ENCODE data around the gene C1QC. TPM values are rescaled to one million over a fixed set of nuclear protein-coding genes. Genes with fewer than 3 reads are reported as not detected.

The C1QC gene
- polyA plus RNA-seq, 4 donors = 17.7 to 181 (median 85.2) TPM

DNA sequence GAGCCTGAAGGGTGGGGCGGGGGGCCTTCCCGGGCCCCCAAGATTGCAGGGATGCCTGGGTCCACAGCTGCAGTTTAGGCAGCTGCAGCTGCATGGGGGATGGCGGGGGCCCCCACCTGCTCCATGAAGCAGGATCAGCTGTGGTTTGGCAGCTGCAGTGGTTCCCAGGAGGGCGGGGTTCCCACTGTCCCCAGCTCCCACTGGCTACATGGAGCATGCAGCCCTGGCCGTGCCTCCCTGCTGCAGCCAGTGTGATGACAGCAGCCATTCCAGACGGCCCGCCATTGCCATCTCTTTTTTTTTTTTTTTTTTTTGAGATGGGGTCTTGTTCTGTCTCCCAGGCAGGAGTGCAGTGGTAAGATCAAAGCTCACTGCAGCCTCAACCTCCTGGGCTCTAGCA, 8.0 kb upstream of the C1QC start:
- no peaks in the 10 kb centered on the region for H3K4me1 ChIP-seq (ENCODE audit: control insufficient read depth in 3 of 3, insufficient read depth in 2 of 3, low read depth in 1 of 3, low read length in 2 of 3)
- FAIRE-seq = no peak
- peaks cover 0 to 4% (median 0%) of the 10 kb centered on the region in 3 donors for H3K27me3 ChIP-seq (ENCODE audit: control insufficient read depth in 3 of 3, insufficient read depth in 3 of 3, low read length in 3 of 3)

DNA sequence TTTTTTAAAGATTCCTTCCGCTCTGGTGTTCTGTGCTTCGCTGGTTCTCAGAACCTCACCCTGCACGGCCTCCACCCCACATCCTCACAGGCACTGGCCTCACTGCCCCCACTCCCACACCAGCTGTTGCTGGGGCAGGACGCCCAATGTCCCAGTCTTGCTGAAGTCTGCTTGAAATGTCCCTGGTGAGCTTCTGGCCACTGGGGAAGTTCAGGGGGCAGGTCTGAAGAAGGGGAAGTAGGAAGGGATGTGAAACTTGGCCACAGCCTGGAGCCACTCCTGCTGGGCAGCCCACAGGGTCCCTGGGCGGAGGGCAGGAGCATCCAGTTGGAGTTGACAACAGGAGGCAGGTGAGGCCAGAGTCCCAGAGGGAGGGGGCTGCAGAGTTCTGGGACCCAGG, 7.1 kb upstream of the C1QC start, which contains the start of gene C1QA:
Gene C1QA (plus strand): TSS at position 276 of the 400 bp plus-strand sequence. CDS start 989 bp downstream, outside the sequence.
- FAIRE-seq (no peak), DNase-seq (no peak)
- H3K9me3 ChIP-seq (ENCODE audit: control insufficient read depth in 2 of 2, insufficient read depth in 1 of 2, low read depth in 1 of 2, low read length in 1 of 2) = peaks cover 0 to 6% of the 10 kb centered on the region in 2 donors
- peaks cover 0 to 6% (median 0%) of the 10 kb centered on the region in 3 donors for H3K27me3 ChIP-seq (ENCODE audit: control insufficient read depth in 3 of 3, insufficient read depth in 3 of 3, low read length in 3 of 3)
- H3K27ac ChIP-seq (ENCODE audit: low read depth in 1 of 3, low read length in 2 of 3) = peak within 1 kb of the TSS in 1 of 3 donors; percentile 48
- no peaks in the 10 kb centered on the region for H3K36me3 ChIP-seq (ENCODE audit: control insufficient read depth in 3 of 3, insufficient read depth in 2 of 3, low read depth in 1 of 3, low read length in 3 of 3)
- no peaks in the 10 kb centered on the region for H3K4me1 ChIP-seq (ENCODE audit: control insufficient read depth in 3 of 3, insufficient read depth in 2 of 3, low read depth in 1 of 3, low read length in 2 of 3)
- 36 to 62% (median 57%) methylated on average over 5 of the region's 5 CpGs for WGBS, 3 donors
- peak within 1 kb of the TSS in 1 of 3 donors; percentile 15 for H3K4me3 ChIP-seq (ENCODE audit: low read depth in 1 of 3, low read length in 3 of 3)

More for the DNA sequence above, 8.0 kb upstream of the C1QC start:
- H3K9me3 ChIP-seq (ENCODE audit: control insufficient read depth in 2 of 2, insufficient read depth in 1 of 2, low read depth in 1 of 2, low read length in 1 of 2) = peaks cover 0 to 6% of the 10 kb centered on the region in 2 donors
- no peak for DNase-seq
- H3K27ac ChIP-seq (ENCODE audit: low read depth in 1 of 3, low read length in 2 of 3) = no peak overlapping the region
- no peaks in the 10 kb centered on the region for H3K36me3 ChIP-seq (ENCODE audit: control insufficient read depth in 3 of 3, insufficient read depth in 2 of 3, low read depth in 1 of 3, low read length in 3 of 3)
- H3K4me3 ChIP-seq (ENCODE audit: low read depth in 1 of 3, low read length in 3 of 3) = no peak overlapping the region
- 56 to 63% (median 61%) methylated on average over 7 of the region's 7 CpGs for WGBS, 3 donors

- H3K9me3 ChIP-seq (ENCODE audit: control insufficient read depth in 2 of 2, insufficient read depth in 1 of 2, low read depth in 1 of 2, low read length in 1 of 2) = peaks cover 0 to 6% of the 10 kb centered on the region in 2 donors
- H3K4me3 ChIP-seq (ENCODE audit: low read depth in 1 of 3, low read length in 3 of 3) = peak overlapping the region in 1 of 3 donors; percentile 15
- H3K36me3 ChIP-seq (ENCODE audit: control insufficient read depth in 3 of 3, insufficient read depth in 2 of 3, low read depth in 1 of 3, low read length in 3 of 3) = no peaks in the 10 kb centered on the region
- H3K27ac ChIP-seq (ENCODE audit: low read depth in 1 of 3, low read length in 2 of 3) = peak overlapping the region in 1 of 3 donors; percentile 48
- WGBS, 3 donors = 16 to 60% (median 33%) methylated on average over 6 of the region's 6 CpGs
- FAIRE-seq = no peak
- peak in 1 of 2 donors; percentile 20 for DNase-seq
- peaks cover 0 to 4% (median 0%) of the 10 kb centered on the region in 3 donors for H3K27me3 ChIP-seq (ENCODE audit: control insufficient read depth in 3 of 3, insufficient read depth in 3 of 3, low read length in 3 of 3)
- no peaks in the 10 kb centered on the region for H3K4me1 ChIP-seq (ENCODE audit: control insufficient read depth in 3 of 3, insufficient read depth in 2 of 3, low read depth in 1 of 3, low read length in 2 of 3)
Observed at GRCh38 chr1:22636927-22637326, 6.5 kb upstream of the C1QC start.

DNA sequence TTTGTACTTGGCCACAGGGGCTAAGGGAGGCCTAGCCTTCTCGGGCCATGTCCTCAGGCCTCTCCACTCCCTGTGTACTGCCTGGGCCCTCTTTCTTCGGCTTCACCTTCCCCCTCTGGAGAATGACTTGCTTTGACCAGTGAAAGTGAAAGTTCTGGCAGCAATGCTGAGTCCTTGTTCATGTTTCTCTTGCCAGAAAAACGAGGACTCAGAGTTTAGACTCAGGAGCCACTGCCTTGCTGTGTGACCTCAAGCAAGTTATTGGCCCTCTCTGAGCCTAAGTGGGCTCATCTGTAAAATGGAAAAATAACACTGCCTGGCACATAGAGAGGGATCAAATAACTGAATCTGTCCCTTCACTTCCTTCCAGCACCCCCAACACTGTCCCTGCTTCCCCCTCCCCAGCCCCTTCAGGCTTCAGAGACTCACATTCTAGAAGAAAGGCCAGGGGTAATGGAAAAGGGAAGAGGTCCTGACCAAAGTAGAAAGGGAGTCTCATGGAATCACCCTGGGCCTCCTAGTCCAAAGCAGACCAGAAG, 5.5 kb upstream of the C1QC start:
- Histone ChIP-seq H3K4me1 (ENCODE audit: control insufficient read depth in 3 of 3, insufficient read depth in 2 of 3, low read depth in 1 of 3, low read length in 2 of 3) (no peaks in the 10 kb centered on the region), H3K9me3 (ENCODE audit: control insufficient read depth in 2 of 2, insufficient read depth in 1 of 2, low read depth in 1 of 2, low read length in 1 of 2) (peaks cover 0 to 6% of the 10 kb centered on the region in 2 donors), H3K4me3 (ENCODE audit: low read depth in 1 of 3, low read length in 3 of 3) (no peak overlapping the region), H3K27ac (ENCODE audit: low read depth in 1 of 3, low read length in 2 of 3) (no peak overlapping the region), H3K36me3 (ENCODE audit: control insufficient read depth in 3 of 3, insufficient read depth in 2 of 3, low read depth in 1 of 3, low read length in 3 of 3) (no peaks in the 10 kb centered on the region), H3K27me3 (ENCODE audit: control insufficient read depth in 3 of 3, insufficient read depth in 3 of 3, low read length in 3 of 3) (peaks cover 0 to 4% (median 0%) of the 10 kb centered on the region in 3 donors)
- DNase-seq (no peak), FAIRE-seq (no peak)
- 37 to 56% (median 41%) methylated on average over 3 of the region's 3 CpGs for WGBS, 3 donors

GRCh38 chr1:22638476-22639234, 4.8 kb upstream of the C1QC start:
- Histone ChIP-seq H3K36me3 (ENCODE audit: control insufficient read depth in 3 of 3, insufficient read depth in 2 of 3, low read depth in 1 of 3, low read length in 3 of 3) (no peaks in the 10 kb centered on the region), H3K4me1 (ENCODE audit: control insufficient read depth in 3 of 3, insufficient read depth in 2 of 3, low read depth in 1 of 3, low read length in 2 of 3) (no peaks in the 10 kb centered on the region), H3K27ac (ENCODE audit: low read depth in 1 of 3, low read length in 2 of 3) (no peak overlapping the region), H3K4me3 (ENCODE audit: low read depth in 1 of 3, low read length in 3 of 3) (no peak overlapping the region), H3K9me3 (ENCODE audit: control insufficient read depth in 2 of 2, insufficient read depth in 1 of 2, low read depth in 1 of 2, low read length in 1 of 2) (peaks cover 0 to 6% of the 10 kb centered on the region in 2 donors), H3K27me3 (ENCODE audit: control insufficient read depth in 3 of 3, insufficient read depth in 3 of 3, low read length in 3 of 3) (peaks cover 0 to 4% (median 0%) of the 10 kb centered on the region in 3 donors)
- FAIRE-seq (no peak), DNase-seq (no peak)
- 82 to 84% (median 83%) methylated on average over 21 to 23 of the region's 23 CpGs for whole genome bisulfite sequencing, 3 donors

DNA sequence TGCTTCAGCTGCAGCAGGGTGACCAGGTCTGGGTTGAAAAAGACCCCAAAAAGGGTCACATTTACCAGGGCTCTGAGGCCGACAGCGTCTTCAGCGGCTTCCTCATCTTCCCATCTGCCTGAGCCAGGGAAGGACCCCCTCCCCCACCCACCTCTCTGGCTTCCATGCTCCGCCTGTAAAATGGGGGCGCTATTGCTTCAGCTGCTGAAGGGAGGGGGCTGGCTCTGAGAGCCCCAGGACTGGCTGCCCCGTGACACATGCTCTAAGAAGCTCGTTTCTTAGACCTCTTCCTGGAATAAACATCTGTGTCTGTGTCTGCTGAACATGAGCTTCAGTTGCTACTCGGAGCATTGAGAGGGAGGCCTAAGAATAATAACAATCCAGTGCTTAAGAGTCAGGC, 4.1 kb upstream of the C1QC start:
- DNase-seq = no peak
- Histone ChIP-seq H3K4me1 (ENCODE audit: control insufficient read depth in 3 of 3, insufficient read depth in 2 of 3, low read depth in 1 of 3, low read length in 2 of 3) (no peaks in the 10 kb centered on the region), H3K36me3 (ENCODE audit: control insufficient read depth in 3 of 3, insufficient read depth in 2 of 3, low read depth in 1 of 3, low read length in 3 of 3) (no peaks in the 10 kb centered on the region), H3K9me3 (ENCODE audit: control insufficient read depth in 2 of 2, insufficient read depth in 1 of 2, low read depth in 1 of 2, low read length in 1 of 2) (peaks cover 0 to 6% of the 10 kb centered on the region in 2 donors), H3K27ac (ENCODE audit: low read depth in 1 of 3, low read length in 2 of 3) (no peak overlapping the region), H3K27me3 (ENCODE audit: control insufficient read depth in 3 of 3, insufficient read depth in 3 of 3, low read length in 3 of 3) (peaks cover 0 to 4% (median 0%) of the 10 kb centered on the region in 3 donors), H3K4me3 (ENCODE audit: low read depth in 1 of 3, low read length in 3 of 3) (no peak overlapping the region)
- no peak for FAIRE-seq
- 28 to 38% (median 33%) methylated on average over 8 of the region's 8 CpGs for WGBS, 3 donors

DNA sequence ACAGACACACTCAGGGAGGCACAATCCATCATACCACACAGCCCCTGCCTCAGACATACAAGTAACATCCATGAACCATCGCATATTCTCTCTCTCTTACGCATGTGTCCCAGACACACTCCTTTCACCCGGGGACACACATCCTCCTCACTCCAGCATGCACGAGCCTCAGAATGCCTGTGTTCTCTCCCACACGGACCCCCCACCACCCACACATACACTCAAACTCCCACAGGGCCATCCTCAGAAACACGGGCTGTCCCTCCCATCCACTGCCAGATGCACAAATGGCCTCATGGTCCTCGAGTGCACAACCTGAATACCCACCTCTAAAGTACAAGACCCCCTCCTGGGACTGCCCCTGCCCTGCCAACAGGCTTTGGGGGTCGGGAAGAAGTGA, 2.2 kb upstream of the C1QC start:
- FAIRE-seq (no peak), DNase-seq (no peak)
- no peaks in the 10 kb centered on the region for H3K36me3 ChIP-seq (ENCODE audit: control insufficient read depth in 3 of 3, insufficient read depth in 2 of 3, low read depth in 1 of 3, low read length in 3 of 3)
- H3K9me3 ChIP-seq (ENCODE audit: control insufficient read depth in 2 of 2, insufficient read depth in 1 of 2, low read depth in 1 of 2, low read length in 1 of 2) = no peaks in the 10 kb centered on the region
- WGBS, 3 donors = 60 to 67% (median 62%) methylated on average over 8 of the region's 8 CpGs
- H3K27ac ChIP-seq (ENCODE audit: low read depth in 1 of 3, low read length in 2 of 3) = no peak overlapping the region
- H3K4me3 ChIP-seq (ENCODE audit: low read depth in 1 of 3, low read length in 3 of 3) = no peak overlapping the region
- H3K4me1 ChIP-seq (ENCODE audit: control insufficient read depth in 3 of 3, insufficient read depth in 2 of 3, low read depth in 1 of 3, low read length in 2 of 3) = no peaks in the 10 kb centered on the region
- peaks cover 0 to 4% (median 0%) of the 10 kb centered on the region in 3 donors for H3K27me3 ChIP-seq (ENCODE audit: control insufficient read depth in 3 of 3, insufficient read depth in 3 of 3, low read length in 3 of 3)

- H3K27me3 ChIP-seq (ENCODE audit: control insufficient read depth in 3 of 3, insufficient read depth in 3 of 3, low read length in 3 of 3) = peaks cover 0 to 4% (median 0%) of the 10 kb centered on the region in 3 donors
- no peak for FAIRE-seq
Observed at GRCh38 chr1:22641906-22642636, 1.4 kb upstream of the C1QC start.

More at GRCh38 chr1:22641906-22642636, 1.4 kb upstream of the C1QC start:
- Histone ChIP-seq H3K4me3 (ENCODE audit: low read depth in 1 of 3, low read length in 3 of 3) (no peak overlapping the region), H3K36me3 (ENCODE audit: control insufficient read depth in 3 of 3, insufficient read depth in 2 of 3, low read depth in 1 of 3, low read length in 3 of 3) (no peaks in the 10 kb centered on the region), H3K27ac (ENCODE audit: low read depth in 1 of 3, low read length in 2 of 3) (no peak overlapping the region), H3K9me3 (ENCODE audit: control insufficient read depth in 2 of 2, insufficient read depth in 1 of 2, low read depth in 1 of 2, low read length in 1 of 2) (no peaks in the 10 kb centered on the region), H3K4me1 (ENCODE audit: control insufficient read depth in 3 of 3, insufficient read depth in 2 of 3, low read depth in 1 of 3, low read length in 2 of 3) (no peaks in the 10 kb centered on the region)
- WGBS, 3 donors = 7 to 10% (median 8%) methylated on average over 18 of the region's 18 CpGs
- peak; percentile 56 to 65 for DNase-seq

Measured in small intestine (tissue), 7 donors.